Lower lobe of right lung (tissue), 2 donors: ENCODE data around the gene MAS1L. TPM values are rescaled to one million over a fixed set of nuclear protein-coding genes. Genes with fewer than 3 reads are reported as not detected.

Experiments
- ATAC-seq, 2 donors: fragments of 200-7000 bp; cut with Tn5 transposase; one replicate each; pipeline ENCODE4 v1.9.1; 2020 to 2022; ENCODE audit warnings: mild to moderate bottlenecking in 2 of 2, moderate library complexity in 2 of 2
- DNase-seq: peaks from one replicate; pipeline ENCODE4 v3.0.0-alpha.2; 2020
- H3K27ac ChIP-seq: fragments of 200-600 bp; one replicate; pipeline ENCODE4 v1.8.0; 2022
- H3K27me3 ChIP-seq: fragments of 200-600 bp; one replicate; pipeline ENCODE4 v1.8.0; 2022; ENCODE audit warnings: low read depth
- H3K36me3 ChIP-seq: fragments of 200-600 bp; one replicate; pipeline ENCODE4 v1.8.0; 2022; ENCODE audit warnings: mild to moderate bottlenecking
- H3K4me1 ChIP-seq: fragments of 200-600 bp; one replicate; pipeline ENCODE4 v1.8.0; 2022
- H3K4me3 ChIP-seq: fragments of 200-600 bp; one replicate; pipeline ENCODE4 v1.8.0; 2022; ENCODE audit warnings: mild to moderate bottlenecking
- H3K9me3 ChIP-seq: fragments of 200-600 bp; one replicate; pipeline ENCODE4 v1.8.0; 2022
- intact Hi-C: fragments of 100-400 bp; cut with DNase I; formaldehyde crosslinking; loops from one replicate; pipeline ENCODE4 v1.11.0; 2022
- total RNA-seq: library from RNA; stranded (reverse); fragmentation: NEBNext Ultra II Directional; extraction: Animal tissue kit (Norgen Biotek cat#: 25700); gene quantifications from one replicate; pipeline ENCODE4 v1.2.1, GENCODE V29; 2021
- TF ChIP-seq, protein P1 (sequence below): fragments of 200-600 bp; IDR thresholded peaks from one replicate; pipeline ENCODE4 v1.8.0; 2022; ENCODE audit warnings: antibody characterized with exemption, mild to moderate bottlenecking
- donor health status: DM: no; HTN: yes; CAD: no; lungs with severe emphysema.

The MAS1L gene
- total RNA-seq, 1 donor from 2014 or later, result 0.50 TPM

- Histone ChIP-seq H3K9me3 (no peaks in the 10 kb centered on the region), H3K4me1 (no peaks in the 10 kb centered on the region), H3K36me3 (no peaks in the 10 kb centered on the region), H3K27ac (no peak overlapping the region), H3K4me3 (no peak overlapping the region), H3K27me3 (no peaks in the 10 kb centered on the region)
- ATAC-seq (no peak), DNase-seq (no peak)
- intact Hi-C loops, result no loop called here
- TF ChIP-seq, protein P1, sequence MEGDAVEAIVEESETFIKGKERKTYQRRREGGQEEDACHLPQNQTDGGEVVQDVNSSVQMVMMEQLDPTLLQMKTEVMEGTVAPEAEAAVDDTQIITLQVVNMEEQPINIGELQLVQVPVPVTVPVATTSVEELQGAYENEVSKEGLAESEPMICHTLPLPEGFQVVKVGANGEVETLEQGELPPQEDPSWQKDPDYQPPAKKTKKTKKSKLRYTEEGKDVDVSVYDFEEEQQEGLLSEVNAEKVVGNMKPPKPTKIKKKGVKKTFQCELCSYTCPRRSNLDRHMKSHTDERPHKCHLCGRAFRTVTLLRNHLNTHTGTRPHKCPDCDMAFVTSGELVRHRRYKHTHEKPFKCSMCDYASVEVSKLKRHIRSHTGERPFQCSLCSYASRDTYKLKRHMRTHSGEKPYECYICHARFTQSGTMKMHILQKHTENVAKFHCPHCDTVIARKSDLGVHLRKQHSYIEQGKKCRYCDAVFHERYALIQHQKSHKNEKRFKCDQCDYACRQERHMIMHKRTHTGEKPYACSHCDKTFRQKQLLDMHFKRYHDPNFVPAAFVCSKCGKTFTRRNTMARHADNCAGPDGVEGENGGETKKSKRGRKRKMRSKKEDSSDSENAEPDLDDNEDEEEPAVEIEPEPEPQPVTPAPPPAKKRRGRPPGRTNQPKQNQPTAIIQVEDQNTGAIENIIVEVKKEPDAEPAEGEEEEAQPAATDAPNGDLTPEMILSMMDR, result no peak
These were observed 21.5 kb downstream of the MAS1L start for GRCh38 chr6:29466241-29466640.

DNA sequence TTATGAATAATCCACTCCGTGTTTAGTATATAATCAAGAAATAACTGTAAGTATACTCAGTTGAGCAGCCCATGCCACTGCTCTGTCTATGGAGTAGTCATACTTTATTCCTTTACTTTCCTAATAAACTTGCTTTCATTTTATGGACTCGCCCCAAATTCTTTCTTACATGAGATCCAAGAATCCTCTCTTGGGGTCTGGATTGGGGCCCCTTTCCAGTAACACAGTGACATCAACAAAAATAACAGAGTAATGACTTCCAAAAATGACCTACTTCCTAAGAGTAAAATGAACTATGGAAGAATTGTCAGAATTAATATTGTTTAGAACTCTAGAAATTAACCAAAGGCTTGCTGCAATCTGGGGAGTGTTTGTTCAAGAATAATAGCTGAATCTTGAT lies 22.0 kb downstream of the MAS1L start:
- ATAC-seq (no peak), DNase-seq (no peak)
- TF ChIP-seq, protein P1, result no peak
- Histone ChIP-seq H3K36me3 (no peaks in the 10 kb centered on the region), H3K4me1 (no peaks in the 10 kb centered on the region), H3K4me3 (no peak overlapping the region), H3K9me3 (no peaks in the 10 kb centered on the region), H3K27ac (no peak overlapping the region), H3K27me3 (no peaks in the 10 kb centered on the region)
- intact Hi-C loops, result no loop called here

GRCh38 chr6:29465279-29465678 lies 22.5 kb downstream of the MAS1L start:
- no peak for ATAC-seq
- no peaks in the 10 kb centered on the region for H3K9me3 ChIP-seq
- H3K27ac ChIP-seq, result no peak overlapping the region
- DNase-seq, result no peak
- TF ChIP-seq, protein P1, result no peak
- no peaks in the 10 kb centered on the region for H3K27me3 ChIP-seq
- no peaks in the 10 kb centered on the region for H3K36me3 ChIP-seq
- H3K4me3 ChIP-seq, result no peak overlapping the region
- intact Hi-C loops, result no loop called here
- H3K4me1 ChIP-seq, result no peaks in the 10 kb centered on the region

DNA sequence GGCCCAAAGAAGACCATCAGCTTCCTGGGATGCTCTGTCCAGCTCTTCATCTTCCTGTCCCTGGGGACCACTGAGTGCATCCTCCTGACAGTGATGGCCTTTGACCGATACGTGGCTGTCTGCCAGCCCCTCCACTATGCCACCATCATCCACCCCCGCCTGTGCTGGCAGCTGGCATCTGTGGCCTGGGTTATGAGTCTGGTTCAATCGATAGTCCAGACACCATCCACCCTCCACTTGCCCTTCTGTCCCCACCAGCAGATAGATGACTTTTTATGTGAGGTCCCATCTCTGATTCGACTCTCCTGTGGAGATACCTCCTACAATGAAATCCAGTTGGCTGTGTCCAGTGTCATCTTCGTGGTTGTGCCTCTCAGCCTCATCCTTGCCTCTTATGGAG lies 25.7 kb downstream of the MAS1L start:
- H3K27me3 ChIP-seq, result no peaks in the 10 kb centered on the region
- H3K36me3 ChIP-seq, result no peaks in the 10 kb centered on the region
- no peaks in the 10 kb centered on the region for H3K4me1 ChIP-seq
- DNase-seq (no peak), ATAC-seq (no peak)
- no peak overlapping the region for H3K27ac ChIP-seq
- TF ChIP-seq, protein P1, result no peak
- no peaks in the 10 kb centered on the region for H3K9me3 ChIP-seq
- H3K4me3 ChIP-seq, result no peak overlapping the region
- intact Hi-C loops, result no loop called here

DNA sequence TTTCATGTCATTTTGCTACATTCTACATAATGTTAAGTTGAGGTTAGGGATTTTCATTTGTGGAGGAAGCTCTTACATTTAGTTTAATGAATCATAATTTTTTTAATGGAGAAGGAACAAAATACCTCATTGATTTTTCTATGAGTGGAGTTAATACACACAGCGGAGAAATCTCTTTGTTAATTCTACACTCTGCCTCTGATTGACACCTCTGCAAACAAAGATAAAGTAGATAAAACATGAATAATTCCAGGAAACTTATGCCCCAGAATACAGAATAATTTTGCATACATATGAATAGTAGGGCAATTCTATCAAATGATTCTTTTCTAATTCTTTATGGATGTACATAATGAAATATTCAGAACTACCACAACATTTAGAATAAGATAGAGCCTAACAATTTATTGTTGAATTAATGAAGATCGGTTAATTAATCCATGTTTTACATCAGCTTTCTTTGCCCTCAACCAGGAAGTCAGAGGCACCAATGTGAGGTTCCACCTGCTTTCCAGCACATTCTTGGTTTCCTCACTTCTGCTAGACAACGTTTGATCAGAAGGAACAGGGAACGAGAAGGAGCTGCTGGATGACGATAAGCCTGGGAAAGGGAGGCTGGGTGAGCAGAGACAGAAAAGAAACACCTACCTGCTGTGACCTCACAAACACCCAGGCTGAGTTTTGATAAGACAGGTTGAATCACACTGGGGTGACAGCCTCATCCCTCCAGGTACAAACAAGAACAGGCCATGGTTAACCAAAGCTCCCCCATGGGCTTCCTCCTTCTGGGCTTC lies 26.5 kb downstream of the MAS1L start:
- Histone ChIP-seq H3K4me1 (no peaks in the 10 kb centered on the region), H3K9me3 (no peaks in the 10 kb centered on the region), H3K27me3 (no peaks in the 10 kb centered on the region), H3K4me3 (no peak overlapping the region), H3K27ac (no peak overlapping the region), H3K36me3 (no peaks in the 10 kb centered on the region)
- intact Hi-C loops, result no loop called here
- TF ChIP-seq, protein P1, result no peak
- ATAC-seq, result no peak
- DNase-seq, result no peak
